Cortex of kidney (tissue), 1 donor: ENCODE results near the gene NMT1.
A peak's percentile ranks its signal among the peaks of the same experiment; 100 is the strongest.

Experiments used
- DNase-seq: peaks from one replicate; lab custom pipeline; 2025; lab: John Stamatoyannopoulos, UW

The NMT1 gene

GRCh38 chr17:45135978-45136791, 75.1 kb downstream of the NMT1 start:
- DNase-seq, result no peak

DNA sequence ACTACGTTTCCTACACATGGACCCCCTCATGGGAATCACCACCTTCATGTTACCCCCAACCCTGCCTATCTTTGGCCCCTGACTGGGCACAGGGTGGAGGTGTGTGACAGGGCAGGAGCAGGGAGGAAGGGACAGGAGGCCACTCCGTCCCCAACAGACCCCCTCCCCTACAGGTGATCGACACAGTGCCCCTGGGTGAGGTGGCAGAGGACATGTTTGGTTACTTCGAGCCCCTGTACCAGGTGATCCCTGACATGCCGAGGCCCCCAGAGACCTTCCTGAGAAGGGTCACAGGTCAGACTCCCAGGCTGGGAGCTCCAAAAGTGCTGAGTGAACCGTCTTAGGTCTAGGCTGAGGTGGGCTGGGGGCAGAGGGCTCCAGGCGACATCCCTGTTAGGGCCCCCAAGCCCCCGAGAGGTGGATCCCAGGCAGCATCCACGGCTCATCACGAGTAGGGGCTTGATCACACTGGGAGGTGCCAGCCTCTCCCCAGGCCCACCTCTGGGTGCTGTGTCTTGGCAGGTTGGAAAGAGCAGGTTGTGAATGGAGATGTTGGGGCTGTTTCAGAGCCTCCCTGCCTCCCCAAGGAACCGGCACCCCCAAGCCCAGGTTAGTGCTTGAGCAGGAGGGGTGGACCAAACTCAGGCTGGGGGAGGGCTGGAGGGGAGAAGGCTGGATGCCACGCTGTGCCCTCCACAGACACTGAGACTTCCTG, 75.9 kb downstream of the NMT1 start:
- no peak for DNase-seq

DNA sequence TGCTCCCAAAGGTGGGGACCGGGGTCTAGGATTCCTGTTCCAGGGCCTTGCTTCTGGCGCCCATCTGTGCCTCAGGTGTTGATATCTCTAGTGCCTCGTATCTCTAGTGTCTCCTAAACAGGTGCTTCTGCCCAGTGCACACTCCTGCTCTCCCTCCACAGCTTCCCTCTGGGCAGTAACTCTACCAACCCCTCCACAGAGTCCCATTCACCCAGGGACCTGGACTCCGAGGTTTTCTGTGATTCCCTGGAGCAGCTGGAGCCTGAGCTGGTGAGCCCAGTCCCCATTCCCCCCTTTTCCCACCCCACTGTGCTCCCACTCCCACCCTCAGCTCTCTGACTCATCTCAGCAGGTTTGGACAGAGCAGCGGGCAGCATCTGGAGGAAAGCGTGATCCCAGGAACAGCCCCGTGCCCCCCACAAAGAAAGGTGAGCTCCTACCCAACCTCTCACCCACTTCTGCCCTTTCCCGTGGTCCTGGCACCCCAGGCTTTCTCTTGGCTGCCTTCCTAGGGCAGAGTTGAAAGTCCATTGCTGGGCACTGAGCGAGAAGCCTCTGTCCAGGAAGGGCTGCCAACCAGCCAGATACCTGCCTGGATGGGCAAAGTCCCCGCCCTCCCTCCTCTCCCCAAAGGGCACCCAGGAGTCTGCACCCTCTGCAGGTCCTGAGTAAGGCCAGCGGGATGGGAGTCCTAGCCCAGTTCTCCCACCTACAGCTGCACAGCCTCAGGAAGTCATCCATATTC, 76.6 kb downstream of the NMT1 start:
- DNase-seq, result no peak

GRCh38 chr17:45138911-45139532, 77.9 kb downstream of the NMT1 start:
- no peak for DNase-seq

- DNase-seq, result no peak
Observed at GRCh38 chr17:45139533-45139920, 78.4 kb downstream of the NMT1 start.

GRCh38 chr17:45143094-45143670, 82.1 kb downstream of the NMT1 start:
- no peak for DNase-seq

- DNase-seq, result no peak
Observed at GRCh38 chr17:45143767-45144198, 82.7 kb downstream of the NMT1 start.

GRCh38 chr17:45144199-45145034, 83.3 kb downstream of the NMT1 start:
- DNase-seq, result no peak

DNA sequence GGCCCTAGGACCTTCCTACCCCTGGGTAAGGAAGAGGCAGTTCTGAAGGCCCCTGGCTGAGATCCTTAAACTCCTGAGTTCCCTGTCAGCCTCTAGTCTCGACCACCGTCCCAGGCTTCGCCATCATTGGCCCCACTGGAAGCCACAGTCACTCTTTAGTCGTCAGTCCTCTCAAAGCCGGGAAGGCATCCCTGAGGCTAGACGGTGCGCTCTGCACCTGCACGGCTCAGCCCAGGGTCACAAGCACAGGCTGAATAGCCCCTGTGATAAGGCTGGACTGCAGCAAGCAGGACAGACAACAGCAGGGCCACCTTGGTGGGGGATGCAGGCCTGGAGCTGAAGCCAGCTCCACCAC, 83.9 kb downstream of the NMT1 start:
- DNase-seq, result no peak

DNA sequence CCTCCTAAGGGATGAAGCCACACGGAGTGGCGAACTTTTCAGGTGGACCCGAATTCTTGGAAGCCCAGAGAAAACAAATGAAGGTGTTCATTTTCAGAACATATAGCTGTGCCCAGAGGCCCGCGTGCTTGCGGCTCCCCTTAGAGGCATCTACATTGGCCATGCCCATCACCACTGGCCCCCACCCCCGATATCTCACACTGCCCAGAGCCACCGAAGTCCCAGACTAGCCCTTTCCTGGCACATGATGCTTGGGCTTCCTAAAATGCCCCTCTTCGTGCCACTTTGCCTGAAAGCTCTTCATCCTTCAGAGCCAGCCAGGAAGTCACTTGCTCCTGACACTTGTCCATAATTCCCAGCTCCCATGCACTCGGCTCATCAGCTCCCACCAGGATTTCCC, 85.0 kb downstream of the NMT1 start:
- DNase-seq, result no peak

DNA sequence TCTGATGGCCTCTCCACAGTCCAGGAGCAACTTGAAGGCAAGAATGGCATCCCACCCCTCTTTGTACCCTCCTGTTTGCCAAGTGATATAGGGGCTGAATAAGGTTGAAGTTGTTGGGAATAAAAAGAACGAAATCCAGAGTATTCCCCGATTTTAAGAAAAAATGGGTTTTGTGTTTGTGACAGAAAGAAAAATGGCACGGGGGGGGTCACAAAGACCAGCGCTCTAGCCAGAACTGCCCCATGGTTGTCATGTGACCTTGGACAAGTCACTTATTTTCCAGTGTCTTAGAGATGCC, 85.4 kb downstream of the NMT1 start:
- no peak for DNase-seq

GRCh38 chr17:45146890-45147580, 85.9 kb downstream of the NMT1 start:
- DNase-seq, result no peak

DNA sequence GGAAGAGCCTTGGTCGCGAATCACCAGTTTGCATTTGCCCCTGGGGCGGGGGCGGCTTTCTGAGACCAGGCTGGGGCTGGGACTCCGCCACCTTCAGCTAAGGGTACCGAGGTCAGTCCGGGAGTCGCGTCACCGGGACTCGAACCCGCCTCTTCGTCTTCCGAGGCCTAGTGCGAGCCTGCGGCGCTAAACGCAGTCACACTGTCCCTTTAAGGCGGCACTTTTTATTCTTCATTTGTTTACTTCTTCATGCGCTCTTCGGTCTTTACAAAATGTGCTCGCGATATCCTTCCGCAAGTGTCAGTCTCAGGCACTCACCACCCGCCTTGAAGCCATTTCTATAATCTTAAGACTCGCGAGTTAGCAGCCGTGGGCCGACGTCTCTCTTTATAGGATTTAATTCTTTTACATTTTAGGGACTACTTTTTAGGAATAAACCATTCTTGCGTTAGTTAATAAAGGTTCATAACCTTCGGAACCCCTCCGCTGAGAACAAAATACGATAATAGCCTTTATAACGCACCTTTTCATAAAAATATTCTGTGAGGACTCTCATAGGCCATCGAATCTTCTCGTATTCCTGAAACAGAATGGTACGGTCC, 86.6 kb downstream of the NMT1 start:
- DNase-seq, result no peak

GRCh38 chr17:45148183-45149036, 87.3 kb downstream of the NMT1 start, which contains the start of gene HEXIM1:
TSS of gene HEXIM1 (plus strand) at chr17:45148475. CDS start at chr17:45149191, 716 bp downstream.
- DNase-seq, result peak; percentile 91

DNA sequence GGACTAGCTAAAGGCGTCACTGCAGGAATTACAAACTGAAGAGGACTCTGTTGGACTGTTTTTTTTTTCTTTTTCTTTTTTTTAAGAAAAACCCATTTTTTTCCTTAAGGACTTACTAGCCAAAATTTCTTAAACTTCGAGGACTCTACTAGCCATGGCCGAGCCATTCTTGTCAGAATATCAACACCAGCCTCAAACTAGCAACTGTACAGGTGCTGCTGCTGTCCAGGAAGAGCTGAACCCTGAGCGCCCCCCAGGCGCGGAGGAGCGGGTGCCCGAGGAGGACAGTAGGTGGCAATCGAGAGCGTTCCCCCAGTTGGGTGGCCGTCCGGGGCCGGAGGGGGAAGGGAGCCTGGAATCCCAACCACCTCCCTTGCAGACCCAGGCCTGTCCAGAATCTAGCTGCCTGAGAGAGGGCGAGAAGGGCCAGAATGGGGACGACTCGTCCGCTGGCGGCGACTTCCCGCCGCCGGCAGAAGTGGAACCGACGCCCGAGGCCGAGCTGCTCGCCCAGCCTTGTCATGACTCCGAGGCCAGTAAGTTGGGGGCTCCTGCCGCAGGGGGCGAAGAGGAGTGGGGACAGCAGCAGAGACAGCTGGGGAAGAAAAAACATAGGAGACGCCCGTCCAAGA, 88.0 kb downstream of the NMT1 start:
- DNase-seq, result no peak

DNA sequence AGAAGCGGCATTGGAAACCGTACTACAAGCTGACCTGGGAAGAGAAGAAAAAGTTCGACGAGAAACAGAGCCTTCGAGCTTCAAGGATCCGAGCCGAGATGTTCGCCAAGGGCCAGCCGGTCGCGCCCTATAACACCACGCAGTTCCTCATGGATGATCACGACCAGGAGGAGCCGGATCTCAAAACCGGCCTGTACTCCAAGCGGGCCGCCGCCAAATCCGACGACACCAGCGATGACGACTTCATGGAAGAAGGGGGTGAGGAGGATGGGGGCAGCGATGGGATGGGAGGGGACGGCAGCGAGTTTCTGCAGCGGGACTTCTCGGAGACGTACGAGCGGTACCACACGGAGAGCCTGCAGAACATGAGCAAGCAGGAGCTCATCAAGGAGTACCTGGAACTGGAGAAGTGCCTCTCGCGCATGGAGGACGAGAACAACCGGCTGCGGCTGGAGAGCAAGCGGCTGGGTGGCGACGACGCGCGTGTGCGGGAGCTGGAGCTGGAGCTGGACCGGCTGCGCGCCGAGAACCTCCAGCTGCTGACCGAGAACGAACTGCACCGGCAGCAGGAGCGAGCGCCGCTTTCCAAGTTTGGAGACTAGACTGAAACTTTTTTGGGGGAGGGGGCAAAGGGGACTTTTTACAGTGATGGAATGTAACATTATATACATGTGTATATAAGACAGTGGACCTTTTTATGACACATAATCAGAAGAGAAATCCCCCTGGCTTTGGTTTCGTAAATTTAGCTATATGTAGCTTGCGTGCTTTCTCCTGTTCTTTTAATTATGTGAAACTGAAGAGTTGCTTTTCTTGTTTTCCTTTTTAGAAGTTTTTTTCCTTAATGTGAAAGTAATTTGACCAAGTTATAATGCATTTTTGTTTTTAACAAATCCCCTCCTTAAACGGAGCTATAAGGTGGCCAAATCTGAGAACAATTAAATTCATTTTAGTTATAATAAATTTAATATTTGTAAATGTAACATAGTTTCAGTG, 88.8 kb downstream of the NMT1 start:
- no peak for DNase-seq
